SK-N-SH treated with all-trans-retinoic acid at 6 μM for 48 hours (cell line): ENCODE data around the gene ADAP1.

Experiments
- ATAC-seq: fragments of 200-7000 bp; cut with Tn5 transposase; 3 replicates; pipeline ENCODE4 v1.9.1; 2020; ENCODE audit warnings: mild to moderate bottlenecking, moderate library complexity
- ARNTL ChIP-seq: fragments of 450-650 bp; formaldehyde crosslinking; IDR thresholded peaks from 2 replicates; pipeline ENCODE4 v1.5.0; 2020; ENCODE audit warnings: low read depth, mild to moderate bottlenecking, moderate library complexity, borderline replicate concordance
- BACH2 ChIP-seq: fragments of 250-450 bp; sonication (Bioruptor Pico); IDR thresholded peaks from 2 replicates; pipeline ENCODE4 v1.9.0; 2021; ENCODE audit warnings: mild to moderate bottlenecking, borderline replicate concordance
- CREB5 ChIP-seq: fragments of 250-450 bp; sonication (Bioruptor Pico); IDR thresholded peaks from 2 replicates; pipeline ENCODE4 v1.5.1; 2020; ENCODE audit warnings: low read depth, mild to moderate bottlenecking, moderate library complexity
- CSDC2 ChIP-seq: fragments of 250-450 bp; sonication (Bioruptor Pico); IDR thresholded peaks from 2 replicates; pipeline ENCODE4 v1.5.0; 2020; ENCODE audit warnings: mild to moderate bottlenecking, moderate library complexity
- CSRNP3 ChIP-seq: fragments of 250-450 bp; sonication (Bioruptor Pico); IDR thresholded peaks from 2 replicates; pipeline ENCODE4 v1.5.1; 2021; ENCODE audit warnings: mild to moderate bottlenecking, moderate library complexity
- ESRRG ChIP-seq: fragments of 250-450 bp; sonication (Bioruptor Pico); IDR thresholded peaks from 2 replicates; pipeline ENCODE4 v1.6.1; 2021; ENCODE audit warnings: mild to moderate bottlenecking
- GLIS3 ChIP-seq: fragments of 250-450 bp; sonication (Bioruptor Pico); IDR thresholded peaks from 2 replicates; pipeline ENCODE4 v1.5.0; 2020; ENCODE audit warnings: mild to moderate bottlenecking, moderate library complexity
- ISL1 ChIP-seq: fragments of 250-450 bp; sonication (Bioruptor Pico); IDR thresholded peaks from 2 replicates; pipeline ENCODE4 v2.1.2; 2022; ENCODE audit warnings: mild to moderate bottlenecking, moderate library complexity
- OSR1 ChIP-seq: fragments of 250-450 bp; sonication (Bioruptor Pico); IDR thresholded peaks from 2 replicates; pipeline ENCODE4 v1.8.0; 2022; ENCODE audit warnings: moderate library complexity, mild to moderate bottlenecking, inconsistent platforms
- POU6F1 ChIP-seq: fragments of 250-450 bp; sonication (Bioruptor Pico); IDR thresholded peaks from 2 replicates; pipeline ENCODE4 v1.8.0; 2021; ENCODE audit warnings: low read depth, mild to moderate bottlenecking, moderate library complexity, borderline replicate concordance
- PPARA ChIP-seq: fragments of 250-450 bp; sonication (Bioruptor Pico); IDR thresholded peaks from 2 replicates; pipeline ENCODE4 v1.5.0; 2020; ENCODE audit warnings: mild to moderate bottlenecking, borderline replicate concordance
- SNAI2 ChIP-seq: fragments of 250-450 bp; sonication (Bioruptor Pico); IDR thresholded peaks from 2 replicates; pipeline ENCODE4 v1.5.0; 2020; ENCODE audit warnings: mild to moderate bottlenecking, moderate library complexity
- TCF4 ChIP-seq: fragments of 250-450 bp; sonication (Bioruptor Pico); IDR thresholded peaks from 2 replicates; pipeline ENCODE4 v1.8.0; 2021; ENCODE audit warnings: mild to moderate bottlenecking, moderate library complexity, borderline replicate concordance
- TOX ChIP-seq: fragments of 250-450 bp; sonication (Bioruptor Pico); IDR thresholded peaks from 2 replicates; pipeline ENCODE4 v1.8.0; 2021; ENCODE audit warnings: mild to moderate bottlenecking, moderate library complexity, borderline replicate concordance
- TSHZ2 ChIP-seq: fragments of 250-450 bp; sonication (Bioruptor Pico); IDR thresholded peaks from 2 replicates; pipeline ENCODE4 v1.5.0; 2020; ENCODE audit warnings: mild to moderate bottlenecking, moderate library complexity
- ZC3H10 ChIP-seq: fragments of 250-450 bp; sonication (Bioruptor Pico); IDR thresholded peaks from 2 replicates; pipeline ENCODE4 v1.5.1; 2021; ENCODE audit warnings: mild to moderate bottlenecking, moderate library complexity
- ZFP3 ChIP-seq: fragments of 250-450 bp; sonication (Bioruptor Pico); IDR thresholded peaks from 2 replicates; pipeline ENCODE4 v1.5.0; 2020; ENCODE audit warnings: mild to moderate bottlenecking, moderate library complexity
- ZFP30 ChIP-seq: fragments of 450-650 bp; formaldehyde crosslinking; IDR thresholded peaks from 2 replicates; pipeline ENCODE4 v1.5.0; 2022; ENCODE audit warnings: mild to moderate bottlenecking, moderate library complexity
- ZNF565 ChIP-seq: fragments of 450-650 bp; formaldehyde crosslinking; conservative IDR thresholded peaks from 2 replicates; pipeline ENCODE4 v1.5.0; 2020; ENCODE audit warnings: low read depth, mild to moderate bottlenecking, moderate library complexity
- ZNF70 ChIP-seq: fragments of 450-650 bp; formaldehyde crosslinking; IDR thresholded peaks from 2 replicates; pipeline ENCODE4 v1.5.0; 2020; ENCODE audit warnings: mild to moderate bottlenecking, moderate library complexity
- ZNF8 ChIP-seq: fragments of 450-650 bp; formaldehyde crosslinking; IDR thresholded peaks from 2 replicates; pipeline ENCODE4 v1.5.0; 2020; ENCODE audit warnings: mild to moderate bottlenecking, moderate library complexity

Gene ADAP1

GRCh38 chr7:979151-979550 is 24.7 kb upstream of the ADAP1 start:
- no peak for ATAC-seq
- TF ChIP-seq ZNF70 (CRISPR knock-in tag) (no peak), ZFP30 (no peak), SNAI2 (CRISPR knock-in tag) (no peak), ZFP3 (CRISPR knock-in tag) (no peak), ZNF8 (no peak), CSDC2 (CRISPR knock-in tag) (no peak), TOX (CRISPR knock-in tag) (no peak), ISL1 (CRISPR knock-in tag) (no peak), ESRRG (CRISPR knock-in tag) (no peak), OSR1 (CRISPR knock-in tag) (no peak), TCF4 (no peak), GLIS3 (no peak), CSRNP3 (CRISPR knock-in tag) (no peak), TSHZ2 (CRISPR knock-in tag) (no peak), ARNTL (CRISPR knock-in tag) (no peak), PPARA (CRISPR knock-in tag) (no peak), CREB5 (no peak), ZC3H10 (no peak)
- TF ChIP-seq, all 23 proteins: peak for 0

- no peak for ATAC-seq
- TF ChIP-seq ZNF565: no peak
- TF ChIP-seq ISL1 (CRISPR knock-in tag): no peak
- no peak for TF ChIP-seq ARNTL (CRISPR knock-in tag)
- TF ChIP-seq TSHZ2 (CRISPR knock-in tag): no peak
- TF ChIP-seq ZC3H10: no peak
- no peak for TF ChIP-seq POU6F1 (CRISPR knock-in tag)
- TF ChIP-seq BACH2: no peak
- TF ChIP-seq ZFP30: no peak
- TF ChIP-seq CSRNP3 (CRISPR knock-in tag): no peak
- no peak for TF ChIP-seq PPARA (CRISPR knock-in tag)
- no peak for TF ChIP-seq ZFP3 (CRISPR knock-in tag)
Measured at GRCh38 chr7:978416-979091, 24.1 kb upstream of the ADAP1 start.
